H1 (cell line): ENCODE results near the gene CKAP4. TPM values are rescaled to one million over a fixed set of nuclear protein-coding genes. Genes with fewer than 3 reads are reported as not detected.

Experiments
- CTCF ChIA-PET: fragments of 300-600 bp; sonication (Branson Sonifier 250); formaldehyde crosslinking; loops from one replicate; lab custom pipeline; 2021; ENCODE audit not compliant: partially characterized antibody; lab: Charles Lee
- POLR2A ChIA-PET: fragments of 300-600 bp; sonication (Branson Sonifier 250); formaldehyde crosslinking; loops from one replicate; lab custom pipeline; 2021; ENCODE audit warnings: inconsistent platforms; ENCODE audit not compliant: partially characterized antibody; lab: Charles Lee
- DNase-seq, 2 experiments: peaks; one replicate each; pipeline versions ENCODE4 v3.0.0 to v3.0.0-alpha.2; 2010 to 2022; ENCODE audit warnings: low spot score in 2 of 2, low read depth in 1 of 2, mixed read lengths in 1 of 2
- FAIRE-seq: peaks from 2 replicates; lab custom pipeline; 2011; peaks lifted over from hg19 to GRCh38; lab: Jason Lieb, UNC
- H2AFZ ChIP-seq: 2 replicates; pipeline ENCODE4 v1.8.1; 2012; ENCODE audit warnings: low read length, inconsistent platforms
- H2AK5ac ChIP-seq: 2 replicates; pipeline ENCODE4 v1.6.1; 2013; ENCODE audit warnings: low read depth, low read length
- H2BK120ac ChIP-seq: replicated peaks from 2 replicates; pipeline ENCODE3; 2013; ENCODE audit warnings: low read depth, low read length, inconsistent platforms
- H2BK12ac ChIP-seq: 2 replicates; pipeline ENCODE4 v1.6.1; 2013; ENCODE audit warnings: low read depth, low read length
- H2BK15ac ChIP-seq: 2 replicates; pipeline ENCODE4 v1.6.1; 2013; ENCODE audit warnings: low read length
- H2BK20ac ChIP-seq: 2 replicates; pipeline ENCODE4 v1.6.1; 2013; ENCODE audit warnings: low read length
- H2BK5ac ChIP-seq: 2 replicates; pipeline ENCODE4 v1.6.1; 2013; ENCODE audit warnings: low read depth, low read length
- H3K14ac ChIP-seq: 2 replicates; pipeline ENCODE4 v1.6.1; 2013; ENCODE audit warnings: inconsistent platforms; ENCODE audit not compliant: insufficient read length
- H3K18ac ChIP-seq: 2 replicates; pipeline ENCODE4 v1.6.1; 2013; ENCODE audit warnings: low read length; ENCODE audit errors: extremely low read depth
- H3K23ac ChIP-seq: 2 replicates; pipeline ENCODE4 v1.6.1; 2013; ENCODE audit warnings: inconsistent platforms; ENCODE audit not compliant: insufficient read length
- H3K23me2 ChIP-seq: 2 replicates; pipeline ENCODE4 v1.6.1; 2013; ENCODE audit warnings: low read depth, low read length
- H3K27ac ChIP-seq: 2 replicates; pipeline ENCODE4 v1.6.1; 2011; ENCODE audit warnings: low read depth, low read length, inconsistent platforms
- H3K27me3 ChIP-seq, 4 experiments: replicated peaks in 1 of 4; 1 replicate in 1 of 4; 2 replicates in 3 of 4; pipeline versions ENCODE4 v1.6.1 to v1.8.1; 2011 to 2013; ENCODE audit warnings: low read length in 3 of 4, mild to moderate bottlenecking in 3 of 4, inconsistent platforms in 2 of 4, mixed read lengths in 2 of 4, moderate library complexity in 1 of 4; ENCODE audit not compliant: control insufficient read depth in 3 of 4, insufficient read depth in 3 of 4; ENCODE audit errors: extremely low read depth in 1 of 4
- H3K36me3 ChIP-seq, 4 experiments: 2 replicates each; pipeline versions ENCODE4 v1.6.1 to v1.8.1; 2011 to 2013; ENCODE audit warnings: mild to moderate bottlenecking in 4 of 4, low read length in 3 of 4, moderate library complexity in 2 of 4, control low read depth in 1 of 4, inconsistent platforms in 1 of 4; ENCODE audit not compliant: insufficient read depth in 4 of 4, control insufficient read depth in 2 of 4
- H3K4ac ChIP-seq: replicated peaks from 2 replicates; pipeline ENCODE3; 2013; ENCODE audit warnings: low read length, low read depth, mixed read lengths, inconsistent platforms; ENCODE audit not compliant: insufficient read length
- H3K4me1 ChIP-seq, 4 experiments: replicated peaks in 1 of 4; 1 replicate in 1 of 4; 2 replicates in 3 of 4; pipeline versions ENCODE4 v1.6.1 to v1.8.1; 2011 to 2013; ENCODE audit warnings: low read length in 3 of 4, inconsistent platforms in 2 of 4, mixed read lengths in 1 of 4; ENCODE audit not compliant: insufficient read depth in 4 of 4, control insufficient read depth in 3 of 4
- H3K4me2 ChIP-seq, 2 experiments: 2 replicates each; pipeline versions ENCODE4 v1.6.1 to v1.8.1; 2011 to 2013; ENCODE audit warnings: low read depth in 2 of 2, low read length in 2 of 2, control low read depth in 1 of 2, inconsistent platforms in 1 of 2, mild to moderate bottlenecking in 1 of 2; ENCODE audit not compliant: insufficient read depth in 1 of 2
- H3K4me3 ChIP-seq, 4 experiments: fragments of 200-600, 300-600 bp in 1 of 4; sonication (generic), shearing (Covaris generic), sonication (Bioruptor Twin) in 1 of 4; 2 replicates each; pipeline versions ENCODE4 v1.5.1 to v1.8.1; 2011 to 2016; ENCODE audit warnings: low read length in 4 of 4, low read depth in 3 of 4, control low read depth in 2 of 4, inconsistent platforms in 2 of 4, mild to moderate bottlenecking in 2 of 4, mixed read lengths in 1 of 4, moderate library complexity in 1 of 4; ENCODE audit not compliant: insufficient read depth in 2 of 4; ENCODE audit errors: extremely low read depth in 1 of 4
- H3K56ac ChIP-seq: replicated peaks from 2 replicates; pipeline ENCODE3; 2013; ENCODE audit warnings: low read depth, mild to moderate bottlenecking, mixed read lengths, low read length, inconsistent platforms; ENCODE audit not compliant: insufficient read length
- H3K79me1 ChIP-seq: 2 replicates; pipeline ENCODE4 v1.6.1; 2013; ENCODE audit warnings: low read depth, low read length, control low read depth
- H3K79me2 ChIP-seq, 2 experiments: 2 replicates each; pipeline versions ENCODE4 v1.6.1 to v1.8.1; 2012 to 2013; ENCODE audit warnings: low read length in 2 of 2, mild to moderate bottlenecking in 2 of 2, inconsistent platforms in 1 of 2; ENCODE audit not compliant: insufficient read depth in 2 of 2, control insufficient read depth in 1 of 2
- H3K9ac ChIP-seq, 4 experiments: replicated peaks in 1 of 4; 1 replicate in 1 of 4; 2 replicates in 3 of 4; pipeline versions ENCODE4 v1.6.1 to v1.8.1; 2011 to 2013; ENCODE audit warnings: low read depth in 3 of 4, low read length in 3 of 4, control low read depth in 2 of 4, mild to moderate bottlenecking in 2 of 4, moderate library complexity in 2 of 4, inconsistent platforms in 1 of 4; ENCODE audit errors: extremely low read depth in 1 of 4
- H3K9me3 ChIP-seq, 2 experiments: 2 replicates each; pipeline versions ENCODE4 v1.6.1 to v1.8.1; 2012 to 2013; ENCODE audit warnings: mild to moderate bottlenecking in 2 of 2, moderate library complexity in 2 of 2, control low read depth in 1 of 2, inconsistent platforms in 1 of 2, low read depth in 1 of 2, low read length in 1 of 2, mixed read lengths in 1 of 2; ENCODE audit not compliant: insufficient read depth in 2 of 2
- H4K20me1 ChIP-seq, 2 experiments: replicated peaks in 1 of 2; 2 replicates each; pipeline versions ENCODE3 to v1.8.1; 2011 to 2013; ENCODE audit warnings: inconsistent platforms in 2 of 2, low read length in 2 of 2, mild to moderate bottlenecking in 1 of 2; ENCODE audit not compliant: insufficient read depth in 2 of 2, control insufficient read depth in 1 of 2
- H4K5ac ChIP-seq: 2 replicates; pipeline ENCODE4 v1.6.1; 2013; ENCODE audit warnings: low read length, low read depth, mixed read lengths, inconsistent platforms; ENCODE audit not compliant: insufficient read length
- H4K8ac ChIP-seq: 2 replicates; pipeline ENCODE4 v1.8.0; 2013; ENCODE audit warnings: mild to moderate bottlenecking, moderate library complexity, low read length, inconsistent platforms; ENCODE audit not compliant: insufficient read depth; ENCODE audit errors: extremely low read depth
- H4K91ac ChIP-seq: replicated peaks from 2 replicates; pipeline ENCODE3; 2013; ENCODE audit warnings: low read length, mixed read lengths, inconsistent platforms; ENCODE audit not compliant: insufficient read length
- KDM5A ChIP-seq: fragments of 200-600 bp; IDR thresholded peaks from 2 replicates; pipeline ENCODE4 v1.7.1; 2012; ENCODE audit warnings: mild to moderate bottlenecking, low read length, inconsistent platforms, mixed read lengths
- RFX5 ChIP-seq: IDR thresholded peaks from 2 replicates; pipeline ENCODE4 v1.6.1; 2011; ENCODE audit warnings: low read depth, low read length, improper control_type of control experiment, borderline replicate concordance
- SP1 ChIP-seq: IDR thresholded peaks from 2 replicates; pipeline ENCODE4 v1.6.1; 2011; ENCODE audit warnings: low read depth, low read length
- TCF12 ChIP-seq: IDR thresholded peaks from 2 replicates; pipeline ENCODE4 v1.6.1; 2011; ENCODE audit warnings: low read depth, mild to moderate bottlenecking, low read length
- WGBS, 2 experiments: shearing (Covaris generic) in 1 of 2; methylation state at CpG; one replicate each; pipeline versions ENCODE4 v1.1.6 to v1.1.7; 2013 to 2015; ENCODE audit warnings: low lambda C conversion rate in 2 of 2, mixed read lengths in 2 of 2, inconsistent platforms in 1 of 2, low coverage in 1 of 2, missing lambda C conversion rate in 1 of 2; ENCODE audit not compliant: insufficient replicate concordance in 2 of 2, insufficient coverage in 1 of 2, insufficient read length in 1 of 2; ENCODE audit errors: extremely low coverage in 1 of 2, missing lambda C conversion rate in 1 of 2; 5-methylcytosine and 5-hydroxymethylcytosine counted together
- polyA plus RNA-seq, 7 experiments: library from polyadenylated mRNA; depleted of rRNA in 3 of 7; stranded (reverse) in 5 of 7; unstranded in 2 of 7; fragments of >200 nt in 5 of 7; fragments of 200-250 nt in 2 of 7; gene quantifications; 1 replicate in 5 of 7; 2 replicates in 1 of 7; 4 replicates in 1 of 7; pipeline versions ENCODE4 v1.2.1 to v1.2.3, GENCODE V29; 2011 to 2013; ENCODE audit warnings: missing spikeins in 2 of 7, mixed read lengths in 2 of 7
- total RNA-seq: library from RNA; stranded (reverse); fragmentation: NEBNext Ultra II Directional; extraction: Animal tissue kit (Norgen Biotek cat#: 25700); gene quantifications from 2 replicates; pipeline ENCODE4 v1.2.1, GENCODE V29; 2021

The CKAP4 gene
- total and polyA plus RNA-seq, 2 of the 8 experiments (the other 6 are each of a cell fraction or from before 2014, with no cell fraction given) = 35.8 to 80.7 TPM

DNA sequence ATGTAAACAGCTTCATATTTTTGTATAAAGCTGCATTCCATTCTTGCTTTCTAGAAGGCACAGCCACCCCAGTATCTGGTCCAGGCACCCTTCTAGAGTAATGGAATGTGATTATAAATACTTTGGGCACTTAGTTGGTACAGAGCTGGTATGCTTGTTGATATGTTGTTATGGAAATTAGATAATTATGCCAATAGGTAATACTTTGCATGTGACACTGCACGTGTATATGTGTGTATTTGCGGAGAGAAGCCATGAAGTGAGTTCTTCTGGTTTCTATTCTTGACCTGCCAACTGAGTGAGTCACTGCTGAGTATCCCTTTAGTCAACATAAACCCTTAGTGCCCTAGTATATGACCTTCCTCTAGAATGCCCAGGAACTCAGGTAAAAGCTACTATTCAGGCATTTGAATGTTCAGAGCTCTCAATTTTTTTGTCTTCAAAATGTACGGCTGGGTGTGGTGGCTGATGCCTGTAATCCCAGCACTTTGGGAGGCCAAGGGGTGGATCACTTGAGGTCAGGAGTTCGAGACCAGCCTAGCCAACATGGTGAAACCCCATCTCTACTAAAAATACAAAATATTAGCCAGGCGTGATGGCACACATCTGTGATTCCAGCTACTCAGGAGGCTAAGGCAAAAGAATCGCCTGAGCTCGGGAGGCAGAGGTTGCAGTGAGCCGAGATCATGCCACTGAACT is 48.5 kb upstream of the CKAP4 start:
- Histone ChIP-seq H3K9ac (no peak overlapping the region), H2AFZ (no peak overlapping the region), H2BK15ac (no peak overlapping the region), H4K8ac (no peak overlapping the region), H3K56ac (no peak overlapping the region), H2AK5ac (no peak overlapping the region), H3K4me2 (no peak overlapping the region), H2BK12ac (no peak overlapping the region), H3K9me3 (no peaks in the 10 kb centered on the region), H2BK20ac (no peak overlapping the region), H2BK120ac (no peak overlapping the region), H3K4ac (no peak overlapping the region), H4K91ac (no peak overlapping the region), H3K79me1 (no peaks in the 10 kb centered on the region), H2BK5ac (no peak overlapping the region), H3K23me2 (no peaks in the 10 kb centered on the region), H3K4me3 (no peak overlapping the region), H3K79me2 (no peaks in the 10 kb centered on the region), H3K23ac (no peak overlapping the region), H3K27ac (no peak overlapping the region), H3K14ac (no peak overlapping the region), H4K5ac (no peak overlapping the region), H3K18ac (no peak overlapping the region), H3K36me3 (no peaks in the 10 kb centered on the region), H4K20me1 (no peaks in the 10 kb centered on the region), H3K27me3 (no peaks in the 10 kb centered on the region), H3K4me1 (peaks cover 0 to 4% (median under 1%) of the 10 kb centered on the region in 4 experiments; a peak in 3 of 7 replicates)
- no peak for FAIRE-seq
- CTCF ChIA-PET = interaction anchor here (0.6 to 4.1 kb wide), 7 partner anchors 11 to 70 kb away, joined by 3 to 28 read pairs (median 4); no protein-coding TSS in a partner anchor
- DNase-seq = no peak
- POLR2A ChIA-PET = no interaction called here
- 93% methylated on average over 8 of the region's 8 CpGs; no CpG with 5 or more reads in 1 of the 2 experiments for WGBS, 2 experiments
- TF ChIP-seq RFX5 (no peak), TCF12 (no peak), KDM5A (no peak), SP1 (no peak)
